ENCODE data around the gene CA5B.
"Not testable (repeated sequence)": the region's sequence is repeated elsewhere in the genome, so short reads cannot be mapped to it uniquely, and the experiment has no call there.

CA5B gene, protein sequence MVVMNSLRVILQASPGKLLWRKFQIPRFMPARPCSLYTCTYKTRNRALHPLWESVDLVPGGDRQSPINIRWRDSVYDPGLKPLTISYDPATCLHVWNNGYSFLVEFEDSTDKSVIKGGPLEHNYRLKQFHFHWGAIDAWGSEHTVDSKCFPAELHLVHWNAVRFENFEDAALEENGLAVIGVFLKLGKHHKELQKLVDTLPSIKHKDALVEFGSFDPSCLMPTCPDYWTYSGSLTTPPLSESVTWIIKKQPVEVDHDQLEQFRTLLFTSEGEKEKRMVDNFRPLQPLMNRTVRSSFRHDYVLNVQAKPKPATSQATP

DNA sequence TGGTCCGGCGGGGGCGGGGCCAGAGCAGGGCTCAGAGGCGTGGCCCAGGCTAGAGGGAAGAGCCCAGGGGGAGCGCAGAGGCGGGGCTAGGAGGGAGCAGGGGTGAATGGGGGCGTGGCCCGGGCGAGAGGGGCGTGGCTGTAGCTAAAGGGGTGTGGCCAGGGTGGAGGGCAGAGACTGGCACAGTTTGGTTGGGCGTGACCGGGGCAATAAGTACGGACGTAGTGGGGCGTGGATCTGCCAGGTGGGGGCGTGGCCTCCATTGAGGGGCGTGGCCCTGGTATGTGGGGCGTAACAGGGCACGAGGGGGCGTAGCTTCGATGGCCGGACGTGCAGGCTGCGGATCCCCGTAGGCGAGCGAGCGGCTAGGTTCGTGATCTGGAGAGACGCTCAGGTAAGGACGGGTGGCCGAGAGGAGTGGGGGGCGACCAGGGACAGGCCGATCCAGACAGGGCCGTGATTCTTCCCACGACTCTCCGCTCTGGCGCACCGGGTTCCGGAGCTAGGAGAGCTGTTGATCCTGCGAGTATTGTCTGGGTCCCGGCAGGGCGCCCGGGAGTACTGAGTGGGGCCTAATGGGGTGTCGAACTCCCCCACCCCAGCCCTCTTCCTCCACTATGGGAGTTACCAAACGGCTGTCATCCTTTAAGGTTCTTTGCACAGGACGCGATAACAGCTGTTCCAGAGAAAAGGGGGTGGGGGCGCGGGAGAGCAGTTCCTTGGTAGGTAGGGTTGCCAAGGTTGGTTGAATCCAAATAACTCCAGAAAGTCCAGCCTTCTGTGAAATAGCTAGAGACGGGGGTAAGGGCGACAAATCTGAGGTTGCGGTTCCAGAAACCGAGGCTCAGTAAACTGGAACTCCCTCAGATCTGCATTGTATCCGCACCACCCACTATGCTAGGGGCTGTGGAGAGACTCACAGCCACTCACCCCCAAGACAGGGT, at the start of gene CA5B:
TSS of gene CA5B (plus strand) at position 312 of the 944 bp plus-strand sequence. CDS start 11,754 bp downstream, outside the sequence.
- DNase-seq = peak; percentile 92 to 95

DNA sequence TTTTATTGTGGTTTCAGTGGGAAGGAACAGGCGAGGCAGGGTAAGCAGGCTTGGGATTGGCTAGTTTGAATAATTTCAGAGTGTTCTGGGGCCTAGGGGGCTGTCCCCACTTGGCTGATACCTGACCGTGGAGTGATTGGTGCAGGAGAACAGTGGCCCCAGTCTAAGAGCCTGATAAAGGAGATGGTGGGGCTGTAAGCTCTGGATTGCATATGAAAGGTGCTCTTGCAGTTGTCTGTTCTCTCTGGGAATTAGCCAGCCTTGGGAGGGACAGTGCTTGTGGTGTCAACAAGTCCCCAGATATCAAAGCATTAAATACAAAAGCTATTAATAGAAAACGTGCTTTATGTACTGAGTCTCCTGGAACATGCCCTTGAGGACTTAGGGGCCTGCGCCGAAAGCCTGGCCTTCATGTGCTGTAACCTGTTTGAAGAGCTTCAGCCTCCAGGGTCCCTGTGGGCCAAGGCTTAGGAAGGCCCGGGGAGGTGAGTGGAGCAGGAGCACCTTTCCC, 43.1 kb upstream of the CA5B start:
- no peak for DNase-seq

DNA sequence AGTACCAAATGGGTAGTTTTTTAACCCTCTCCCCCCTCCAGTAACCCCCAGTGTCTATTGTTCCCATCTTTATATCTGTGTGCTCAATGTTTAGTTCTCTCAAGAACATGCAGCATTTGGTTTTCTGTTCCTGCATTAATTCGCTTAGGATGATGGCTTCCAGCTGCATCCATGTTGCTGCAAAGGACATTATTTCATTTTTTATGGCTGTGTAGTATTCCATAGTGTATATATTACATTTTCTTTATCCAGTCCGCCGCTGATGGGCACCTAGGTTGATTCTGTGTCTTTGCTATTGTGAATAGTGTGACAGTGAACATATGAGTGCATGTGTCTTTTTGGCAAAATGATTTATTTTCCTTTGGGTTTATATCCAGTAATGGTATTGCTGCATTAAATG, 41.6 kb upstream of the CA5B start:
- no peak for DNase-seq

DNA sequence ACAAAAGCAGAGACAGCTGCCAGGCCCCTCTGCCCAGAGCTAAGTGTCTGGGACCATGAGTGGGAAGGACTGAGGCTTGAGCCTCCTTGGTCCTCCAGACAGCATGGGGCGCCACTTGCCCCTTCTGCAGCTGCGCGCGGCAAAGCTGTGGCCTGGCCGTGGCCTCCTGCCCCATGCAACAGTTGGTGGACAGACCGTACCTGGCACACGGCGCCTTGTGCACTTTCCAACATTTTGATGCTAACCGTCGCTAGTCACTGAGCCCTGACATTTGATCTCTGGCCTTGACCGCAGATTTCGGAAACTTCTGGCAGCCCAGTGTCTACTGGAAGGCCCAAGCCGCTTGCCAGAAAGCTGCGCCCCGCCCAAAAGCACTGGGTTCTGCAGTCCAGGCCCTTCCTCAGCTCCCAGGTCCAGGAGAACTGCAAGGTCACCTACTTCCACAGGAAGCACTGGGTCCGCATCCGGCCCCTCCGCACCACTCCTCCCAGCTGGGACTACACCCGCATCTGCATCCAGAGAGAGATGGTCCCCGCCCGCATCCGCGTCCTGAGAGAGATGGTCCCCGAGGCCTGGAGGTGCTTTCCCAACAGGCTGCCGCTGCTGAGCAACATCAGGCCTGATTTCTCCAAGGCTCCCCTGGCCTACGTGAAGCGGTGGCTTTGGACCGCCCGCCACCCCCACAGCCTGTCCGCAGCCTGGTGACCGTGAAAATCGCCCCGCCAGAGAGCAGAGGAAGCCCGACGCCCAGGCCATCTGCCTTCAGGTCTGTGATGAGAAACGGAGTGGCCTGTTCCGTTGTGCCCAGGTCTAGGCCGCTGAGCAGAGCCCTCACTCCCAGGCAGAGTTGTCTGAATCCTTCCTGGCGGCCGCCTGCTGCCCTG, 35.3 kb upstream of the CA5B start:
- DNase-seq = no peak

DNA sequence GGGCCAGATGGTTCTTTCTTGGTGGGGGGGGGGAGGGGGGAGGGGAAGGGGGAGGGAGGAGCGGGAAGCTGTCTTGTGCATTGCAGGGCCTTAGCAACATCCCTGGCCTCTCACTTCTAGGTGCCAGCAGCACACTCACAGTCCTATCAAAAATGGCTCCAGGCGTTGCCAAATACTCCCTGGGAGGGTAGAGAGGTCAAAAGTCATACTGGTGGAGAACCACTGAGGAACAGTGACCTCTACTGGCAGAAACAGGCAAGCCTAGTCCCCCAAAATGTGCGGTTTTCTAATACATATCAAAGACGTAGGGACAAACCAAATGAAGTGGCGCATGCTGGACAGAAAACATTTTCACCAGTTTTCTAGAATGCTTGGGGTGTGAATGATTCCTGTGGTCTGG, 34.3 kb upstream of the CA5B start:
- DNase-seq = not testable (repeated sequence)

DNA sequence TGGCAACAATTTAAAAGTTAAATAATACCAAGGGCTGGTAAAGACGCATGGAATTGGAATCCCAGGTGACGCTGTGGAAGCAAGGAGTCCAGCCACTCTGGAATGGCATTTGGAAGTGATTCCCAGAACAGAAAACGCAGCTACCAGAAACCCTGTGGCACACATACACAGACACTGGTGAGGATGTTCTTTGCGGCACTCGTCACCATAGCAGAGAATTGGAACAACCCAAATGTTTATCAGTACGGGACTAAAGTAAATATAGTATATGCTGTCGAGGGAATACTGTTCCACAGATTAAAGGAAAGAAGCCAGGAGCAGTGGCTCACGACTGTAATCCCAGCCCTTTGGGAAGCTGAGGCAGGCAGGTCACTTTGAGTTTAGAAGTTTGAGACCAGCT, 33.8 kb upstream of the CA5B start:
- DNase-seq = not testable (repeated sequence)

DNA sequence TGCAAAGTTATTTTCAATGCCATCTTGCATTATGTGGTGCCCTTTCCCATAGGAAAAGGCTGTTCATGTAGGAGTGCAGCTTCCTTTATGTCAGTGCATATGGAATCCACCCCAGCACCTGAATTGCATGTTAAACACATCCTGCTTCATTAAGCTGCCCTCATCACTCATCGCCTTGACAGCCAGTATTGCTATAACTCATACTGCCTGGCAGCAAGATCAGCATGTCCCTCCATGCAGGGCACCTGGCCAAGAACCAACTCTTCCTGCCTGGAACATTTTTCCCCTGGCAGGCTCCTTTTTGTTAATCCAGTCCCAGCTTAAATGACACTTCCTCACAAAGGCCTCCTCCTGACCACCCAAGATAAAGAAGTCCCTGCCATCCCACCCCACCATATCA, 23.5 kb upstream of the CA5B start:
- no peak for DNase-seq

DNA sequence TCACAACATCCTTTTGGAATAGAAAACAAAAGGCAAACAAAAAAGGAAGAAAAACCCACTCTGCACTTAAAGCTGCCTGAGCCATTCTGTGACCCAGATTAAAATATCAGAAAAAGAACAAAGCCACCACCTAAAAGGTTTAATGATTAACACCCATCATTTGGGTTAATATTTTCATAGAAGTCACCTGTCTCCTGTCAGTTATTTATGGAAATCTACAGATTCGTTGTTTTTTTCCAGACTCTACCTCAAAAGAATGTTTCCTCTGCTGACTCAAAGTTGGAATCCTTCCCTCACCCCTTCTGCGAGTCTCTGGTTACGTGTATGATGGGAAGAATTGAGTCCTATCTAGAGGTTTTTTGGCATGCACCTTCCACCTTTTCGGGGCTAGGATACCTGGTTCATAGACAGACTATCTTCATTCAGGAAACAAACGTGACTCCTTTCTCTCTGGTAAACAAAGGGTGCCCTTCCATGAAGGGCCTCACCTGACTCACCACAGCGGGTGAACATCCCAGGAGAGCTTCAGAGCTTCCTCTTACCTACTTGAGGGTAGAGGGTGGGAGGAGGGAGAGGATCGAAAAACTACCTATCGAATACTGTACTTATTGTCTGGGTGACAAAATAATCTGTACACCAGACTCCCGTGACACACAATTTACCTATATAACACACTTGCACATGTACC, 19.6 kb upstream of the CA5B start:
- DNase-seq = no peak

DNA sequence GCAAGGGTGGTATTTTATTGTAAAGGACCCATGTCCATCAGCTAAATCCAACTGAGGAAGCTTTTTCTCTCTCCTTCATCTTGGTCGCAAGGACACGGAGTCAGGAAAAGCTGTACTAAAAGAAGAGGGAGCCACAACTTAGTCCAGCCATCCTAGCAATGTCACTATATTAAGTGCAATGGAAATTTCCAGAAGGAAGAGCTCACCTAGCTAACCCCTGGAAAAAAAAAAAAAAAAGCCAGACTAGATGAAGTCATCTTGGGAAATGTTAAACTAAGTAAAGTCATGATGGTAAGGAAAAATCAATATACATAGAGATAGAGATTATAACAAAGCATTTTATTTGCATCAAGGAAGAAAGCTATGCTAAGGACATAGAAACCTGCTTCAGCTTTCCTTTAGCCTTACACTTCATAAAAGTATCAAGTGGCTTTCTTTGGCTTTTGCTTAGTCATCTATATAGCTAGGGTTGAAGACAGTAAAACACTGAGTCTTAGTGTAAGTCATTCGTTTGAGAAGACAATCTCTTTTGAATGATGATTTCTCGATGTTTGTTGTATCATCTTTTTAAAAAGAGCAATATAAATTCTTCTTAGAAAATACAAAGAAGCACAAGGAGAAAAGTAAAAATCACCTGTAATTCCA, 18.6 kb upstream of the CA5B start:
- no peak for DNase-seq

DNA sequence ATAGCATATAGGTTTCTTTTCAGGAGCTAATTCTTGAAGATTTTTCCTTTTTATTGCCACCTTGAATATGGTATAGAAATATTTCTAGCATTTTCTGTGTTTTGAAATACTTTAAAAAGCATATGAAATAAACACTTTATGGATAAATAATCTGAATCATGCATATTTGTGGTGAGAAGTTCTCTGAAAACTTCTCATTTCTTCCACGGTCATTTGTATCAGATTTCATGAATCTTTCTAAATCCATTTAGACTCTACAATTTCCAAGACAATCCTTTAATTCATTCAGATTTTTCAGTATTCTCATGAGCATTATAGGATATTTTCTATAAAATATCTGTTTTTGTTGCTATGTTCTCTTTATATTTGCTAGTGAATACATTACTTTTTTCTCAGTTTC, 16.2 kb upstream of the CA5B start:
- DNase-seq = no peak

DNA sequence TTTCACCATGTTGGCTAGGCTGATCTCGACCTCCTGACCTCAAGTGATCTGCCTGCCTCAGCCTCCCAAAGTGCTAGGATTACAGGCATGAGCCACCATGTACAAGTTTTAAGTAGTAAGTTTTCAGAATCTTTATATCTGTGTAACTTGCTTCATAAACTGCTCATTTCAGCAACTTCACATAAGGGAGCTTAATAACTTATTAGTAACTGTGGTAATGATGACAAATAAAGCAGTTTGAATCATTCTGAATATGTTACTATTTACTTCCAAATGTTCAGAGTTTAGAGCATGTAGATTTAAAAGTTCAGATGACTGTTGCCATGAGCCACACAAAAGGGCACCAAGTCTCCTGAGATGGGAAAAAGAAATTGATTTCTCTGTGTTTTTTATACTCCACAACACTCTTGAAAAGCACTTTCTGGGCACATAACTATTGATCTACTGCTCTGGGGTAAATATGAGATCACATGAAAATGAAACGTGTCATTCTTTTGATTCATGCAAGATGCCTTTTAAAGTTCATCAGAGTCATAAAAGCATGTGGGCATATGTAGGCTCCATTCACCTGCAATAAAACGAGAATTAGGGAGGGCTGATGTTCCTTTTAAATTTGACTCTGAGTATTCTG, 14.1 kb upstream of the CA5B start:
- DNase-seq = no peak

DNA sequence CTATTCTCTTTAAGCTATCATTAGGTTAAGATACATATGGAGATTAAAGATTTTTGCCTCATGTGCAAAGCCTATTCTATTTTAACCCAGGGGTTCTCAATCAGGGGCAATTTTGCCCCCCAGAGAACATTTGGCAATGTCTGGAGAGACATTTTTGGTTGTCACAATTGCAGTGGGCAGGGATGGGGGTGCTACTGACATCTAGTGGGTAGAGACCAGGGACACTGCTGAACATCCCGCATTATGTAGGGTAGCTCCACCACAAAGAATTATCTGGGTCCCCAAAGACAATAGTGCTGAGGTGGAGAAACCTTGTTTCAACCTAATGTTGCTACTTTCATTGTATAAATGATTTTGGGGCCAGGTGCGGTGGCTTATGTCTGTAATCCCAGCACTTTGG, 13.2 kb upstream of the CA5B start:
- no peak for DNase-seq

DNA sequence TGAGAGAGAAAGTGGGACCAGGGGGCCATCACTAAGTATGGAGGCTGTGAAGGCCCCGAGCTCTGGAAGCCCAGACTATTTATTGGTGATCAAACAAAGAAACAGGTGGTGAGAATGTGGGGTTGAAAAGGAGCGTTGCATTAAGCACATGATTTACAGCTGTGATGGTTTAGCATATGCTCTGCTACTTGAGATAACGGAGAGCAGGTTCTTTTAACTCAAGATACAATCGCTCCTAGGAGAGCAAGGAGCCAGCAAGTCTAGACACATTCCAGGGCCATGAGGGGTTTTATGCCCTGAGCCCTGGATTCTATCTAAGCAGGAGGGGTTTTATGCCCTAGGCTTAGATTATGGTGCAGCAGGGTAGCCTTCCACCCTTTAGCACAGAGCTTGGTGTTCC, 6.7 kb upstream of the CA5B start:
- not testable (repeated sequence) for DNase-seq

DNA sequence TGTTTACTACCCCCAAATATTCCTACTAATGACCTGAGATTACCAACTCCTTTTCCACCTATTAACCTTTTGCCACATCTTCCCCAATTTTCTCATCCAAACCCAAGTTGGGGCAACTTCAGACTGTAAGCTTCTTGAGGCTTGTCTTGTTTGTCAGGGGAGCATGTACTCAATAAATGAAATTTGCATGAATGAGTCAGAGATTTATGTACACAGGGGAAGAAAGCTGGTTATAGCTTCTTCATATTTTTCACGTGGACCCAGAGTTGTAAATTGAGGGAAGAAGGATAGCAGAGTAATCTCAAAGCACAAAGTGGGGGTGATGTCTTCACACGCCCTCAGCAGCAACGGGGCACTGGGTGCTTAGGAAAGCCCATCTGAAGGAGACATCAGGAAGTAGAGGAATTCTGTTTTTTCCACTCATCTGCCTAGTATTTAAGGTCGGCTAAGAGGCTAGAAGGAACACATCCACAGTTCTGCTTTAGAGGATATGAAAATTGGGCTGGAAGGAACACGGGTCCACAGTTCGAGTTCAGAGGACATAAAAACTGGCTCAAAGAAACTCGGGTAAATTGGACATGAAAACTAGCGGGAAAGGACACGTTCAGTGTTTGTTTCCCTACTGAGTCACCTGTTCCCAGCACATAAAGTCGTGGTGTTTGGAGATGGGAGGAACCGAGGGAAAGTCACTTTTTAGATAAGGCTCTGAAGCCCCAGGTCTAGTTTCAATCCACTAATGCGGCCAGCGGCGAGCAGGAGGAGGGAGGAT, 696 bp upstream of the CA5B start:
- no peak for DNase-seq

DNA sequence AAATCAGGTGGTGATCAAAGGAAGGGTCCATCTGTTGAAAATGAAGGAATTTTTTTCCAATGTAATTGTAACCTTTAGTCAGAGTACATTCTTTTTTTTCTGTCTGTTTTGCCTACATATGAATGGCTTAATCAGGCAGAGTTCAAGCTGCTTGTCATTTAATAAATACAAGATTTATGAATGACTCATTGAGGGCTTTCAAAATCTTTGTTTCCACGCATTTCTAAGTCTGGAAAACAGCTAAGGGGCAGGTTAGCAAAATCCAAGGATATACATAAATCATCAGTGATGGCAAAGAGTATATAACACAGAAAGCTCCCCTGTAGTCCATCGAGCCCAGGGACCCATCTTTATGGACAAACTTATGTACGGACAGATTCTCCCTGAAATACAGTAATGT, 1.8 kb downstream of the CA5B start:
- no peak for DNase-seq

DNA sequence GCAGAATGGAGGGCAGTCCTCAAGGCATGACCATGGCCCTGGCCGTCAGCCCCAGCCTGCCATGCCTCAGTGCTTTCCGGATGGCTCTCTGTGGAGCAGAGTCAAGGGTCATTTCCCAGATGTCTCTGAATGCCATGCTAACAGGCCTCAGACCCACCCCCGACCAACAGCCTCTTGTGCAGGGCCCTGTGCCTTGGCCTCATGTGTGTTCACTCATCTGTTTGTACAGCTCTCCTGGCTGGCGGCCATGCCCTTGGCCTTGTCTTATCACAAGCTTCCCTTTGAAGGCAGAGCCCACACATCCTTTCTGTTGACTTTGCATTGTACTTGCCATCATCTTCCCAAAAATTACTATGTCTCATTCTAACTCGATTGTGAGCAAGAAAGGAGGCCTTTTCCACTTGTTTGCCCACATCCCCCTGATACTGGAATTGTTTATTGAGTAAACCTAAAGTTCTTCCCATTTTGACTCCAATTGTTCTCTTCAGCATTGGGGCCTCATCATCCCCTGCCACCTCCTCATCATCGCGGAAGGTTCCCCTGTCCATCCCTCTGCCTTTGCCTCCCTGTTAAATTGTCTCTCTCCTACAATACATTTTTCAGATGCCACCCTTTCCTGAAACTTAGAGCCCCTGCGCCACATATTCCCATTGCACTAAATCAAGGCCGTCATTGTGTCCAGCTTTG, 6.3 kb downstream of the CA5B start:
- no peak for DNase-seq

DNA sequence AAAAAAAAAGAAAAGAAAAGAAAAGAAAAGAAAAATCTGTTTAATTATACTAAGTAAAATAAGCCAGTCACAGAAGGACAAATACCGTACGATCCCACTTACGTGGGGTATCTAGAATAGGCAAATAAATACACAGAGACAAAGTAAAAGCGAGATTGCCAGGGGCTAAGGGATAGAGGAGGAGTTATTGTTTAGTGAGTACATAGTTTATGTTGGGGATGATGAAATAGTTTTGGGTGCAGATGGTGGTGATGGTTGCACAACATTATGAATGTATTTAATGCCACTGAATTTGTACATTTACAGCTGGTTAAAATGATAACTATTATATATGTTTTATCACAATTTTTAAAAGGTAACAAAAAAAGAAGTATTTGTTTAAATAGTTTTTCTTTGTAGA, 7.1 kb downstream of the CA5B start:
- no peak for DNase-seq

DNA sequence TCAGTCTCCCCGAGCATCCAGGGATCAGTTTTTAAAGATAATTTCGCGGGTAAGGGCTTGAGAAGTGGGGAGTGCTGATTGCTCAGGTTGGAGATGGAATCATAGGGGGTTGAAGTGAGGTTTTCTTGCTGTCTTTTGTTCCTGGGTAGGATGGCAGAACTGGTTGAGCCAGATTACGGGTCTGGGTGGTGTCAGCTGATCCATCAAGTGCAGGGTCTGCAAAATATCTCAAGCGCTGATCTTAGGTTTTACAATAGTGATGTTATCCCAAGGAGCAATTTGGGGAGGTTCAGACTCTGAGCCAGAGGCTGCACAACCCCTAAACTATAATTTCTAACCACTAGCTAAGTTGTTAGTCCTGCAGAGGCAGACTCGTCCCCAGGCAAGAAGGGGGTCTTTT, 8.6 kb downstream of the CA5B start:
- not testable (repeated sequence) for DNase-seq

DNA sequence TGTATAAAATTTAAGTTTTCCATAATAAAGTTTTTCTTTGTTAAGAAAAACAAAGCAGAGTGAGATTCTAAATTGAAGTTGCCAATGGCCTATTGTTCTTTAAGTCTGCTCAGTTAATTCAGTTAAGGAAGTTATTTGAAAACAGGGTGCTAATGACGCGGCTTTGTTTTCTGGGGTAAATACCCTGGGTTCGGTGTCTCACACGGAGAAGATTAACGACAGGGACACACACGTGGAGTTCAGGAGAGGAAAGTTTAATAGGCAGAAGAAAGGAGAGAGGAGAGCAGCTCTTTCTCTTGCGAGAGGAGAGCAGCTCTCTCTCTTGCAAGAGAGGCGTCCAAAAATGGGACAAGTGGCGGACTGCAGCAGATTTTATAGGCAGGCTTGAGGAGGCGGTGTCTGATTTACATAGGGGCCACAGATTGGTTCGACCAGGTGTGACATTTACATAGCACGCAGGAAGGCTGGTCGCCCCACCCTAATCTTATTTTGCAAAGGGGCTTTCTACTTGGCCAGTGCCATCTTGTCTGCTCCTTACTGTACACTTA, 9.6 kb downstream of the CA5B start:
- DNase-seq = no peak

Measured in stimulated activated CD4-positive, alpha-beta T cell treated with anti-CD3 and anti-CD28 coated beads, Interleukin-2, amount 100 ng/mL, for 24 hours (primary cell).